HepG2 (cell line): ENCODE data around the gene IRF2BPL. TPM values are rescaled to one million over a fixed set of nuclear protein-coding genes. Genes with fewer than 3 reads are reported as not detected.
A peak's percentile ranks its signal among the peaks of the same experiment; 100 is the strongest.

Experiments
- ELF1 ChIP-seq: sonication (generic); formaldehyde crosslinking; IDR thresholded peaks from 2 replicates; pipeline ENCODE4 v1.4.0; 2020; ENCODE audit warnings: missing genetic modification reagents
- ESRRA ChIP-seq: sonication (generic); formaldehyde crosslinking; IDR thresholded peaks from 2 replicates; pipeline ENCODE4 v1.5.1; 2020; ENCODE audit warnings: mild to moderate bottlenecking, low read depth, missing genetic modification reagents
- FOXK2 ChIP-seq: fragments of 450-650 bp; IDR thresholded peaks from 2 replicates; pipeline ENCODE4 v1.6.1; 2016
- HES4 ChIP-seq: sonication (generic); formaldehyde crosslinking; IDR thresholded peaks from 2 replicates; pipeline ENCODE4 v1.9.0; 2021; ENCODE audit warnings: mild to moderate bottlenecking, missing genetic modification reagents, borderline replicate concordance
- NCOA2 ChIP-seq: sonication (generic); formaldehyde crosslinking; IDR thresholded peaks from 2 replicates; pipeline ENCODE4 v1.8.0; 2022; ENCODE audit warnings: inconsistent platforms
- PHF5A ChIP-seq: IDR thresholded peaks from one replicate; pipeline ENCODE4 v1.6.1; 2018; ENCODE audit warnings: low read depth, missing genetic modification reagents; ENCODE audit not compliant: unreplicated experiment
- TBX3 ChIP-seq: fragments of 450-650 bp; IDR thresholded peaks from 2 replicates; pipeline ENCODE4 v1.6.1; 2017; ENCODE audit warnings: antibody characterized with exemption, mild to moderate bottlenecking, inconsistent platforms, borderline replicate concordance
- ZNF772 ChIP-seq: sonication (generic); formaldehyde crosslinking; IDR thresholded peaks from 2 replicates; pipeline ENCODE4 v1.5.0; 2020; ENCODE audit warnings: mild to moderate bottlenecking, missing genetic modification reagents
- ZSCAN12 ChIP-seq: sonication (generic); formaldehyde crosslinking; IDR thresholded peaks from 2 replicates; pipeline ENCODE4 v1.9.0; 2021; ENCODE audit warnings: mild to moderate bottlenecking, missing genetic modification reagents
- polyA plus RNA-seq, 8 experiments: library from polyadenylated mRNA; depleted of rRNA in 3 of 8; stranded (reverse) in 7 of 8; unstranded in 1 of 8; fragments of >200 nt; fragmentation: Illumina TruSeq in 4 of 8; extraction: Trizol in 4 of 8; gene quantifications; 2 replicates each; pipeline versions ENCODE4 v1.2.1 to v1.2.3, GENCODE V29; 2011 to 2016; ENCODE audit warnings: low read depth in 4 of 8, missing spikeins in 1 of 8, mixed read lengths in 1 of 8; ENCODE audit not compliant: insufficient read depth in 1 of 8
- total RNA-seq, 5 experiments: library from RNA; depleted of rRNA; stranded (reverse); fragments of >200 nt; fragmentation: Illumina TruSeq; extraction: Trizol; gene quantifications; 2 replicates each; pipeline ENCODE4 v1.2.3, GENCODE V29; 2016; ENCODE audit warnings: low read depth in 1 of 5
- TF ChIP-seq, protein P1 (sequence below): sonication (generic); formaldehyde crosslinking; IDR thresholded peaks from 2 replicates; pipeline ENCODE4 v1.5.0; 2020; ENCODE audit warnings: mild to moderate bottlenecking, missing genetic modification reagents
- TF ChIP-seq, protein P2 (sequence below): sonication (generic); formaldehyde crosslinking; IDR thresholded peaks from 2 replicates; pipeline ENCODE4 v1.4.0; 2020; ENCODE audit warnings: missing genetic modification reagents
- TF ChIP-seq, protein P3 (sequence below): sonication (generic); formaldehyde crosslinking; IDR thresholded peaks from 2 replicates; pipeline ENCODE4 v1.5.1; 2020; ENCODE audit warnings: mild to moderate bottlenecking, moderate library complexity, missing genetic modification reagents
- TF ChIP-seq, protein P4 (sequence below): sonication (generic); formaldehyde crosslinking; IDR thresholded peaks from 2 replicates; pipeline ENCODE4 v1.5.1; 2020; ENCODE audit warnings: missing genetic modification reagents, mild to moderate bottlenecking, borderline replicate concordance
- TF ChIP-seq, protein P5 (sequence below): sonication (generic); formaldehyde crosslinking; conservative IDR thresholded peaks from 2 replicates; pipeline ENCODE4 v1.4.0; 2020; ENCODE audit warnings: mild to moderate bottlenecking, missing genetic modification reagents, moderate library complexity
- TF ChIP-seq, protein P6 (sequence below): sonication (generic); formaldehyde crosslinking; IDR thresholded peaks from 2 replicates; pipeline ENCODE4 v1.4.0; 2020; ENCODE audit warnings: missing genetic modification reagents

The IRF2BPL gene
- total and polyA plus RNA-seq, 2 of the 13 experiments (the other 11 are each of a cell fraction or from before 2014, with no cell fraction given): 6.6 to 8.4 TPM

DNA sequence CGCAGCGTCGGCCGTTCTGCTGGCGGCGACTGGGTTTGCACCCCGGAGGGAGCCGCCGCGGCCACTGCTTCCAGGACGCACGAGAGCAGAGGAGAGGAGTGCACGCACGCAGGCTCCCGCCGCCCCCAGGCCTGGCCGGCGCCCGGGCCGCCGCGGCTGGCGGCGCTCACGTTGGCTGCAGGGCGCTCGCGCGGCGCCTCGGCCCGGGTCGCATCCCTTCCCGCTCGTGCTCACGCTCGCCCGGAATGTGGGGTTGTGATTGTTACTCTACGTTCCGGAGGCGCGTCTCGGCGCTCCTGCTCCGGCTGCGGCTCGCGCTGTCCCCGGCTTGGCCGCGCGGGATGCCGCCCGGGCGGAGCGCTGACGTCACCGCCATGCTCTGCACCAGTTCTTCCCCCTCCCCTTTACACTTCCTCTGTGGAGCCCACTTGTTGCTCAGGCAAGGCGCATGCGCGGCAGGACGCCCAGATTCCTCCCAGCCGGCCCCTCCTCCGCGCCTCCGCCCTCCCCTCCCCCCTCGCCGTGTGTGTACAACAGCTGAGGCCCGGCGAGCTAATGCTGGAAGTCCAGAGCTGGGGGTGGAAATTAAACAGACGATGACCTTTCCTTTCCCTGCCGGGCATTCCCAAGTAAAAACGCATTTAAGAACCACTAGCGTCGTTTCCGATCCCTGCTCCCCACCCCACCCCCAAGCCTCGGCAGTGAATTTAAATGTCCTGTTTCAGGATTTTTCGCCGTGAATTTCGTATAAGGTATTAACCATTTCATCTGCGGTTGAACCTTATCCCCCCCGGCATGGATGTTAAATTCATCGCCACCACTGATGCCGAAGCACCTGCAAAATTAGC is at the start of gene IRF2BPL (continued):
- TF ChIP-seq, protein P1, sequence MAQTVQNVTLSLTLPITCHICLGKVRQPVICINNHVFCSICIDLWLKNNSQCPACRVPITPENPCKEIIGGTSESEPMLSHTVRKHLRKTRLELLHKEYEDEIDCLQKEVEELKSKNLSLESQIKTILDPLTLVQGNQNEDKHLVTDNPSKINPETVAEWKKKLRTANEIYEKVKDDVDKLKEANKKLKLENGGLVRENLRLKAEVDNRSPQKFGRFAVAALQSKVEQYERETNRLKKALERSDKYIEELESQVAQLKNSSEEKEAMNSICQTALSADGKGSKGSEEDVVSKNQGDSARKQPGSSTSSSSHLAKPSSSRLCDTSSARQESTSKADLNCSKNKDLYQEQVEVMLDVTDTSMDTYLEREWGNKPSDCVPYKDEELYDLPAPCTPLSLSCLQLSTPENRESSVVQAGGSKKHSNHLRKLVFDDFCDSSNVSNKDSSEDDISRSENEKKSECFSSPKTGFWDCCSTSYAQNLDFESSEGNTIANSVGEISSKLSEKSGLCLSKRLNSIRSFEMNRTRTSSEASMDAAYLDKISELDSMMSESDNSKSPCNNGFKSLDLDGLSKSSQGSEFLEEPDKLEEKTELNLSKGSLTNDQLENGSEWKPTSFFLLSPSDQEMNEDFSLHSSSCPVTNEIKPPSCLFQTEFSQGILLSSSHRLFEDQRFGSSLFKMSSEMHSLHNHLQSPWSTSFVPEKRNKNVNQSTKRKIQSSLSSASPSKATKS (CRISPR knock-in tag): no peak
- TF ChIP-seq ZNF772 (peak; percentile 36; the same call in 1 of the 2 replicates), FOXK2 (peak; percentile 84), ELF1 (CRISPR knock-in tag) (no peak; the same call in 1 of the 2 replicates), NCOA2 (CRISPR knock-in tag) (peak; percentile 55), TBX3 (0 out of 2 replicates have a peak, but pooled peaks have one; percentile 48), ZSCAN12 (CRISPR knock-in tag) (no peak), HES4 (no peak), PHF5A (CRISPR knock-in tag) (no peak), ESRRA (CRISPR knock-in tag) (no peak)
- TF ChIP-seq, protein P2, sequence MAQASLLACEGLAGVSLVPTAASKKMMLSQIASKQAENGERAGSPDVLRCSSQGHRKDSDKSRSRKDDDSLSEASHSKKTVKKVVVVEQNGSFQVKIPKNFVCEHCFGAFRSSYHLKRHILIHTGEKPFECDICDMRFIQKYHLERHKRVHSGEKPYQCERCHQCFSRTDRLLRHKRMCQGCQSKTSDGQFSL (CRISPR knock-in tag): peak; percentile 77; the same call in 1 of the 2 replicates
- TF ChIP-seq, protein P3, sequence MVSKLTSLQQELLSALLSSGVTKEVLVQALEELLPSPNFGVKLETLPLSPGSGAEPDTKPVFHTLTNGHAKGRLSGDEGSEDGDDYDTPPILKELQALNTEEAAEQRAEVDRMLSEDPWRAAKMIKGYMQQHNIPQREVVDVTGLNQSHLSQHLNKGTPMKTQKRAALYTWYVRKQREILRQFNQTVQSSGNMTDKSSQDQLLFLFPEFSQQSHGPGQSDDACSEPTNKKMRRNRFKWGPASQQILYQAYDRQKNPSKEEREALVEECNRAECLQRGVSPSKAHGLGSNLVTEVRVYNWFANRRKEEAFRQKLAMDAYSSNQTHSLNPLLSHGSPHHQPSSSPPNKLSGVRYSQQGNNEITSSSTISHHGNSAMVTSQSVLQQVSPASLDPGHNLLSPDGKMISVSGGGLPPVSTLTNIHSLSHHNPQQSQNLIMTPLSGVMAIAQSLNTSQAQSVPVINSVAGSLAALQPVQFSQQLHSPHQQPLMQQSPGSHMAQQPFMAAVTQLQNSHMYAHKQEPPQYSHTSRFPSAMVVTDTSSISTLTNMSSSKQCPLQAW: peak; percentile 85
- TF ChIP-seq, protein P4, sequence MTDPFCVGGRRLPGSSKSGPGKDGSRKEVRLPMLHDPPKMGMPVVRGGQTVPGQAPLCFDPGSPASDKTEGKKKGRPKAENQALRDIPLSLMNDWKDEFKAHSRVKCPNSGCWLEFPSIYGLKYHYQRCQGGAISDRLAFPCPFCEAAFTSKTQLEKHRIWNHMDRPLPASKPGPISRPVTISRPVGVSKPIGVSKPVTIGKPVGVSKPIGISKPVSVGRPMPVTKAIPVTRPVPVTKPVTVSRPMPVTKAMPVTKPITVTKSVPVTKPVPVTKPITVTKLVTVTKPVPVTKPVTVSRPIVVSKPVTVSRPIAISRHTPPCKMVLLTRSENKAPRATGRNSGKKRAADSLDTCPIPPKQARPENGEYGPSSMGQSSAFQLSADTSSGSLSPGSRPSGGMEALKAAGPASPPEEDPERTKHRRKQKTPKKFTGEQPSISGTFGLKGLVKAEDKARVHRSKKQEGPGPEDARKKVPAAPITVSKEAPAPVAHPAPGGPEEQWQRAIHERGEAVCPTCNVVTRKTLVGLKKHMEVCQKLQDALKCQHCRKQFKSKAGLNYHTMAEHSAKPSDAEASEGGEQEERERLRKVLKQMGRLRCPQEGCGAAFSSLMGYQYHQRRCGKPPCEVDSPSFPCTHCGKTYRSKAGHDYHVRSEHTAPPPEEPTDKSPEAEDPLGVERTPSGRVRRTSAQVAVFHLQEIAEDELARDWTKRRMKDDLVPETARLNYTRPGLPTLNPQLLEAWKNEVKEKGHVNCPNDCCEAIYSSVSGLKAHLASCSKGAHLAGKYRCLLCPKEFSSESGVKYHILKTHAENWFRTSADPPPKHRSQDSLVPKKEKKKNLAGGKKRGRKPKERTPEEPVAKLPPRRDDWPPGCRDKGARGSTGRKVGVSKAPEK (CRISPR knock-in tag): no peak
- TF ChIP-seq, protein P5, sequence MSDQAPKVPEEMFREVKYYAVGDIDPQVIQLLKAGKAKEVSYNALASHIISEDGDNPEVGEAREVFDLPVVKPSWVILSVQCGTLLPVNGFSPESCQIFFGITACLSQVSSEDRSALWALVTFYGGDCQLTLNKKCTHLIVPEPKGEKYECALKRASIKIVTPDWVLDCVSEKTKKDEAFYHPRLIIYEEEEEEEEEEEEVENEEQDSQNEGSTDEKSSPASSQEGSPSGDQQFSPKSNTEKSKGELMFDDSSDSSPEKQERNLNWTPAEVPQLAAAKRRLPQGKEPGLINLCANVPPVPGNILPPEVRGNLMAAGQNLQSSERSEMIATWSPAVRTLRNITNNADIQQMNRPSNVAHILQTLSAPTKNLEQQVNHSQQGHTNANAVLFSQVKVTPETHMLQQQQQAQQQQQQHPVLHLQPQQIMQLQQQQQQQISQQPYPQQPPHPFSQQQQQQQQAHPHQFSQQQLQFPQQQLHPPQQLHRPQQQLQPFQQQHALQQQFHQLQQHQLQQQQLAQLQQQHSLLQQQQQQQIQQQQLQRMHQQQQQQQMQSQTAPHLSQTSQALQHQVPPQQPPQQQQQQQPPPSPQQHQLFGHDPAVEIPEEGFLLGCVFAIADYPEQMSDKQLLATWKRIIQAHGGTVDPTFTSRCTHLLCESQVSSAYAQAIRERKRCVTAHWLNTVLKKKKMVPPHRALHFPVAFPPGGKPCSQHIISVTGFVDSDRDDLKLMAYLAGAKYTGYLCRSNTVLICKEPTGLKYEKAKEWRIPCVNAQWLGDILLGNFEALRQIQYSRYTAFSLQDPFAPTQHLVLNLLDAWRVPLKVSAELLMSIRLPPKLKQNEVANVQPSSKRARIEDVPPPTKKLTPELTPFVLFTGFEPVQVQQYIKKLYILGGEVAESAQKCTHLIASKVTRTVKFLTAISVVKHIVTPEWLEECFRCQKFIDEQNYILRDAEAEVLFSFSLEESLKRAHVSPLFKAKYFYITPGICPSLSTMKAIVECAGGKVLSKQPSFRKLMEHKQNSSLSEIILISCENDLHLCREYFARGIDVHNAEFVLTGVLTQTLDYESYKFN (CRISPR knock-in tag): peak; percentile 95
- TF ChIP-seq, protein P6, sequence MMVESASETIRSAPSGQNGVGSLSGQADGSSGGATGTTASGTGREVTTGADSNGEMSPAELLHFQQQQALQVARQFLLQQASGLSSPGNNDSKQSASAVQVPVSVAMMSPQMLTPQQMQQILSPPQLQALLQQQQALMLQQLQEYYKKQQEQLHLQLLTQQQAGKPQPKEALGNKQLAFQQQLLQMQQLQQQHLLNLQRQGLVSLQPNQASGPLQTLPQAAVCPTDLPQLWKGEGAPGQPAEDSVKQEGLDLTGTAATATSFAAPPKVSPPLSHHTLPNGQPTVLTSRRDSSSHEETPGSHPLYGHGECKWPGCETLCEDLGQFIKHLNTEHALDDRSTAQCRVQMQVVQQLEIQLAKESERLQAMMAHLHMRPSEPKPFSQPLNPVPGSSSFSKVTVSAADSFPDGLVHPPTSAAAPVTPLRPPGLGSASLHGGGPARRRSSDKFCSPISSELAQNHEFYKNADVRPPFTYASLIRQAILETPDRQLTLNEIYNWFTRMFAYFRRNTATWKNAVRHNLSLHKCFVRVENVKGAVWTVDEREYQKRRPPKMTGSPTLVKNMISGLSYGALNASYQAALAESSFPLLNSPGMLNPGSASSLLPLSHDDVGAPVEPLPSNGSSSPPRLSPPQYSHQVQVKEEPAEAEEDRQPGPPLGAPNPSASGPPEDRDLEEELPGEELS: peak; percentile 89
